ENCODE data around the gene TAF4. TPM values are rescaled to one million over a fixed set of nuclear protein-coding genes. Genes with fewer than 3 reads are reported as not detected.

The TAF4 gene
- total RNA-seq, 1 experiment from 2014 or later: 21.0 TPM

GRCh38 chr20:62096421-62097380, 31.0 kb upstream of the TAF4 start:
- Histone ChIP-seq H3K27ac (ENCODE audit: low read length) (no peak overlapping the region), H3K27me3 (ENCODE audit: control insufficient read depth, insufficient read depth, low read length) (no peaks in the 10 kb centered on the region; the same call in 1 of the 2 replicates), H3K9me3 (ENCODE audit: control insufficient read depth, insufficient read depth, low read depth, low read length) (no peaks in the 10 kb centered on the region; the same call in 1 of the 2 replicates), H3K4me3 (ENCODE audit: low read depth in 2 of 2, low read length in 2 of 2) (no peak overlapping the region), H3K36me3 (ENCODE audit: control insufficient read depth, insufficient read depth, low read length) (no peaks in the 10 kb centered on the region), H3K4me1 (ENCODE audit: control insufficient read depth, insufficient read depth, low read length) (no peaks in the 10 kb centered on the region)
- no peak for DNase-seq (ENCODE audit: low read depth, low spot score)
- intact Hi-C loops (cut with micrococcal nuclease; ENCODE audit: unreplicated experiment): no loop called here
- in situ Hi-C loops (cut with HindIII; ENCODE audit: low pct_unique_long_range_greater_than_20kb, low sequenced_read_pairs): no loop called here
- TF ChIP-seq POLR2AphosphoS5 (IDR thresholded peaks at IDR 0.05; ENCODE audit: low read depth, low read length) (no peak), REST (IDR thresholded peaks at IDR 0.05; ENCODE audit: insufficient read depth in 1 of 2, low read depth in 2 of 2, low read length in 1 of 2) (no peak), SIN3A (IDR thresholded peaks at IDR 0.05; ENCODE audit: borderline replicate concordance, insufficient read depth, low read depth, low read length) (no peak), TCF7L2 (IDR thresholded peaks at IDR 0.05; ENCODE audit: low read depth, low read length) (no peak), CTCF (IDR thresholded peaks at IDR 0.05) (no peak)
- no peak; the same call in 1 of the 2 replicates for ATAC-seq
- ChIA-PET CTCF (no interaction called here), POLR2A (no interaction called here)
- no TSS peak for BruUV-seq (replicated peaks)

GRCh38 chr20:62089393-62089792, 23.7 kb upstream of the TAF4 start:
- Histone ChIP-seq H3K9me3 (ENCODE audit: control insufficient read depth, insufficient read depth, low read depth, low read length) (no peaks in the 10 kb centered on the region), H3K4me3 (ENCODE audit: low read depth in 2 of 2, low read length in 2 of 2) (no peak overlapping the region), H3K27ac (ENCODE audit: low read length) (no peak overlapping the region), H3K36me3 (ENCODE audit: control insufficient read depth, insufficient read depth, low read length) (no peaks in the 10 kb centered on the region), H3K4me1 (ENCODE audit: control insufficient read depth, insufficient read depth, low read length) (peaks cover 14% of the 10 kb centered on the region), H3K27me3 (ENCODE audit: control insufficient read depth, insufficient read depth, low read length) (no peaks in the 10 kb centered on the region; the same call in 1 of the 2 replicates)
- in situ Hi-C loops (cut with HindIII; ENCODE audit: low pct_unique_long_range_greater_than_20kb, low sequenced_read_pairs): no loop called here
- TF ChIP-seq TCF7L2 (IDR thresholded peaks at IDR 0.05; ENCODE audit: low read depth, low read length) (no peak), POLR2AphosphoS5 (IDR thresholded peaks at IDR 0.05; ENCODE audit: low read depth, low read length) (no peak), REST (IDR thresholded peaks at IDR 0.05; ENCODE audit: insufficient read depth in 1 of 2, low read depth in 2 of 2, low read length in 1 of 2) (no peak), SIN3A (IDR thresholded peaks at IDR 0.05; ENCODE audit: borderline replicate concordance, insufficient read depth, low read depth, low read length) (no peak), CTCF (IDR thresholded peaks at IDR 0.05) (no peak)
- no TSS peak for BruUV-seq (replicated peaks)
- ChIA-PET CTCF (interaction anchor here (0.6 kb wide), 1 partner anchor 158 kb away, joined by 5 read pairs; no protein-coding TSS in a partner anchor), POLR2A (interaction anchor here (1.3 kb wide), 1 partner anchor 32 kb away, joined by 11 read pairs; the partner anchor contains the start of gene LSM14B)
- DNase-seq (ENCODE audit: low read depth, low spot score): no peak
- intact Hi-C loops (cut with micrococcal nuclease; ENCODE audit: unreplicated experiment): loop anchor here (2.0 kb wide), 1 partner anchor 23 kb away; no protein-coding TSS in a partner anchor
- no peak for ATAC-seq

All from Panc1 (cell line).